HepG2 (cell line): Measurements from ENCODE around the gene HRG. TPM values are rescaled to one million over a fixed set of nuclear protein-coding genes. Genes with fewer than 3 reads are reported as not detected.

Experiments
- ARID5B ChIP-seq: IDR thresholded peaks from 2 replicates; pipeline ENCODE4 v1.4.0; 2020; ENCODE audit warnings: mild to moderate bottlenecking, missing genetic modification reagents
- MNT ChIP-seq: fragments of 450-650 bp; IDR thresholded peaks from 2 replicates; pipeline ENCODE4 v1.6.1; 2016
- PHB2 ChIP-seq: fragments of 450-650 bp; IDR thresholded peaks from 2 replicates; pipeline ENCODE4 v1.6.1; 2018; ENCODE audit not compliant: partially characterized antibody
- PREB ChIP-seq: sonication (generic); formaldehyde crosslinking; IDR thresholded peaks from 2 replicates; pipeline ENCODE4 v1.4.0; 2020; ENCODE audit warnings: missing genetic modification reagents
- SKIL ChIP-seq: sonication (generic); formaldehyde crosslinking; IDR thresholded peaks from 2 replicates; pipeline ENCODE4 v1.8.0; 2022; ENCODE audit warnings: missing genetic modification reagents, mild to moderate bottlenecking, moderate library complexity, borderline replicate concordance
- SOX13 ChIP-seq, 3 experiments: fragments of 450-650 bp in 1 of 3; sonication (generic) in 1 of 3; formaldehyde crosslinking in 1 of 3; IDR thresholded peaks in 2 of 3; conservative IDR thresholded peaks in 1 of 3; 2 replicates each; pipeline versions ENCODE4 v1.5.0 to v1.6.1; 2016 to 2020; ENCODE audit warnings: antibody characterized with exemption in 1 of 3, mild to moderate bottlenecking in 1 of 3, missing compliant biosample characterization in 1 of 3, missing genetic modification reagents in 1 of 3, moderate library complexity in 1 of 3
- YEATS4 ChIP-seq: sonication (generic); formaldehyde crosslinking; IDR thresholded peaks from 2 replicates; pipeline ENCODE4 v1.4.0; 2020; ENCODE audit warnings: missing genetic modification reagents, borderline replicate concordance
- ZNF12 ChIP-seq: sonication (generic); formaldehyde crosslinking; IDR thresholded peaks from 2 replicates; pipeline ENCODE4 v1.5.0; 2020; ENCODE audit warnings: missing genetic modification reagents
- ZNF230 ChIP-seq: sonication (generic); formaldehyde crosslinking; IDR thresholded peaks from 2 replicates; pipeline ENCODE4 v1.4.0; 2020; ENCODE audit warnings: mild to moderate bottlenecking, missing genetic modification reagents
- ZNF275 ChIP-seq: sonication (generic); formaldehyde crosslinking; IDR thresholded peaks from 2 replicates; pipeline ENCODE4 v1.8.0; 2022; ENCODE audit warnings: missing genetic modification reagents, mild to moderate bottlenecking, inconsistent platforms, borderline replicate concordance
- ZNF280B ChIP-seq: sonication (generic); formaldehyde crosslinking; IDR thresholded peaks from 2 replicates; pipeline ENCODE4 v1.5.0; 2020; ENCODE audit warnings: missing genetic modification reagents, mild to moderate bottlenecking, borderline replicate concordance
- ZNF672 ChIP-seq: sonication (generic); formaldehyde crosslinking; IDR thresholded peaks from 2 replicates; pipeline ENCODE4 v1.8.1; 2022; ENCODE audit warnings: missing genetic modification reagents
- polyA plus RNA-seq, 8 experiments: library from polyadenylated mRNA; depleted of rRNA in 3 of 8; stranded (reverse) in 7 of 8; unstranded in 1 of 8; fragments of >200 nt; fragmentation: Illumina TruSeq in 4 of 8; extraction: Trizol in 4 of 8; gene quantifications; 2 replicates each; pipeline versions ENCODE4 v1.2.1 to v1.2.3, GENCODE V29; 2011 to 2016; ENCODE audit warnings: low read depth in 4 of 8, missing spikeins in 1 of 8, mixed read lengths in 1 of 8; ENCODE audit not compliant: insufficient read depth in 1 of 8
- total RNA-seq, 5 experiments: library from RNA; depleted of rRNA; stranded (reverse); fragments of >200 nt; fragmentation: Illumina TruSeq; extraction: Trizol; gene quantifications; 2 replicates each; pipeline ENCODE4 v1.2.3, GENCODE V29; 2016; ENCODE audit warnings: low read depth in 1 of 5

Gene HRG
- total and polyA plus RNA-seq, 2 of the 13 experiments (the other 11 are each of a cell fraction or from before 2014, with no cell fraction given), result 0.09 to 0.11 TPM

GRCh38 chr3:186617036-186617946 lies 48.5 kb upstream of the HRG start (continued):
- no peak for TF ChIP-seq ARID5B (CRISPR knock-in tag)
- TF ChIP-seq ZNF280B (CRISPR knock-in tag), result no peak; the same call in 1 of the 2 replicates
- TF ChIP-seq ZNF230 (CRISPR knock-in tag), result no peak
- no peak for TF ChIP-seq YEATS4 (CRISPR knock-in tag)
- TF ChIP-seq ZNF672 (CRISPR knock-in tag), result no peak
- TF ChIP-seq SKIL (CRISPR knock-in tag), result peak; percentile 46; the same call in 1 of the 2 replicates
- no peak for TF ChIP-seq ZNF275 (CRISPR knock-in tag)
- no peak for TF ChIP-seq PHB2
- no peak for TF ChIP-seq MNT
- TF ChIP-seq PREB (CRISPR knock-in tag), result no peak
- TF ChIP-seq ZNF12 (CRISPR knock-in tag), result no peak
- TF ChIP-seq SOX13 (IDR thresholded peaks at IDR 0.05), result no peak
- TF ChIP-seq SOX13 (CRISPR knock-in tag; conservative IDR thresholded peaks at IDR 0.05 in 1 of 2, IDR thresholded peaks at IDR 0.05 in 1 of 2), result 0 out of 4 replicates have a peak, but pooled peaks of 1 of the 2 experiments have one; percentile 11
